Activated CD4-positive, alpha-beta T cell treated with anti-CD3 and anti-CD28 coated beads, Interleukin-2, amount 10 ng/mL, durations not matched to agents 7 days and 5 days (primary cell): ENCODE results near the gene SLC1A1. TPM values are rescaled to one million over a fixed set of nuclear protein-coding genes. Genes with fewer than 3 reads are reported as not detected.

Experiments used
- CTCF ChIA-PET: fragments of 350-600 bp; sonication (Branson Sonifier 250); formaldehyde crosslinking; loops from one replicate; lab custom pipeline; 2021; ENCODE audit warnings: antibody characterized with exemption; lab: Charles Lee
- POLR2A ChIA-PET: fragments of 350-600 bp; sonication (Branson Sonifier 250); formaldehyde crosslinking; loops from one replicate; lab custom pipeline; 2021; ENCODE audit warnings: antibody characterized with exemption; lab: Charles Lee
- DNase-seq: peaks from one replicate; pipeline ENCODE4 v3.0.0-alpha.2; 2020
- H3K27ac Mint-ChIP-seq: one replicate; pipeline ENCODE4 v1.8.0; 2021; ENCODE audit warnings: mild to moderate bottlenecking, moderate library complexity, mixed read lengths
- H3K27me3 Mint-ChIP-seq: one replicate; pipeline ENCODE4 v1.8.0; 2021; ENCODE audit warnings: mixed read lengths
- H3K36me3 Mint-ChIP-seq: one replicate; pipeline ENCODE4 v1.8.0; 2021; ENCODE audit warnings: low read depth, mixed read lengths
- H3K4me1 Mint-ChIP-seq: one replicate; pipeline ENCODE4 v1.8.0; 2021; ENCODE audit warnings: mixed read lengths
- H3K4me3 Mint-ChIP-seq: one replicate; pipeline ENCODE4 v1.8.0; 2021; ENCODE audit warnings: mild to moderate bottlenecking, moderate library complexity, mixed read lengths
- H3K9me3 Mint-ChIP-seq: one replicate; pipeline ENCODE4 v1.8.0; 2021; ENCODE audit warnings: mixed read lengths
- total RNA-seq, 2 experiments: library from RNA; stranded (reverse); gene quantifications; one replicate each; pipeline ENCODE4 v1.2.3, GENCODE V29; 2021

The SLC1A1 gene
- total RNA-seq: under 1 TPM in 1 of 2 experiments, not detected in 1; 0.10 TPM

DNA sequence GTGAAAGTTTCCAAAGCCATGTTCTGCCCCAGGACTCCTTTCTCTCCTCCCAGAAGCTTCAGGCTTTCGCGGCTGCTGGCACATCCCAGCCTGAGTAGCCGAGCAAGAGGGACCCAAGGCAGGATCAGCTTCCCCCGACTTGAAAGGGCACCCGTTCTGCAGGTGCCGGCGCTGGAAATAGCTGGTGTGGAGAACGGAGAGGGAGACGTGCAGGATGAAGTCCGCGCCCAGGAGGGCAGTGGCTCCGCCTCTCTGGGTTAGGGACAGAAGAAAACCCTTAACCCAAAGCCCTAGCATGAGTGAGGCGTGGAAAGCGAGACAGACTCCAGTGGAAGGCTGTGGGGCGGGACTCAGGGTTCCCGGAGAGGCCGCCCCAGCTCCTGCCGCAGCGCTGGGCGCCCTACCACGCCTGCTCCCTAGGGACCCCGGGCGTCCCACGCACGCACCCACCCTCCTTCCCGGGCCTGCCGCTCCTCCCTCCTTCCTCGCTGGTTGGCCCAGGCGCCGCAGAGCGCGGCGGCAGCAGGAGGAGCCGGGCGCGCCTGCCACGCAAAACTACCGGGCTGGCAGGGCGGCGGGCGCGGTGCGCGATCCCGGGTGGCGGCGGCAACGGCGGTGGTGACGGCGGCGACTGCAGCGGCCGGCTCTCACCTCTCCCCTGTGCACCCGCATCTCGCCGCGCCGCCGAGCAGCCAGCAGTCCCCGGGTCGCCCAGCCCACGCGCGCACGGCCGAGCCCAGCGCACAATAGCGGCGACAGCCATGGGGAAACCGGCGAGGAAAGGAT is at the start of gene SLC1A1:
SLC1A1 (plus strand) TSS at position 550 of the 786 bp plus-strand sequence; CDS start at position 762, 212 bp downstream.
- no peak within 1 kb of the TSS for H3K27ac Mint-ChIP-seq
- peaks cover 25% of the 10 kb centered on the region for H3K4me1 Mint-ChIP-seq
- peaks cover 51% of the 10 kb centered on the region for H3K27me3 Mint-ChIP-seq
- H3K9me3 Mint-ChIP-seq: no peaks in the 10 kb centered on the region
- H3K36me3 Mint-ChIP-seq: peaks cover 2% of the 10 kb centered on the region
- ChIA-PET CTCF (interaction anchor here (0.6 to 1.7 kb wide), 4 partner anchors 23 to 175 kb away, joined by 3 to 4 read pairs (median 3); no protein-coding TSS in a partner anchor), POLR2A (no interaction called here)
- H3K4me3 Mint-ChIP-seq: peak within 1 kb of the TSS; percentile 70
- peak; percentile 21 for DNase-seq

DNA sequence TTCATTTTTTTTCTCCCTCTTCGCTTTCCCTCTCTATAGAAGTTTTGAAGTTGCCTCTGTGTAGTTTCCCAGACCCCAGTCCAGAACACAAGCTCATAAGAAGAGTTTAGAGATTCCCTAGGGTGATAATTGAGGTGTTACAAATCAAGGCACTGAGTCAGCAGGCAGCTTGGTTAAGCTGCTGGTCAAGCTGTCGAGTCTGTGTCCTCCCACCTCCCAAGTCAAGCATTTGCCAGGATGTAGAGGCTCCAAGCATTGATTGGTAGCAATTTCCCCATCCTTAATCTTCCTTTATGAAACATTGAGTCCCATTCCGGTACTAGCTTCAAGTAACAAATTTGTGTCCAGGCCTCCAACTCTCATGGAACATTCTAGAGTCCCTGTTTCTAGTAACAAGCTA is 47.5 kb upstream of the SLC1A1 start:
- DNase-seq: no peak
- ChIA-PET CTCF (interaction anchor here (0.9 to 1.0 kb wide), 2 partner anchors 8 to 15 kb away, joined by 3 read pairs; no protein-coding TSS in a partner anchor), POLR2A (no interaction called here)
- Mint-ChIP-seq H3K4me3 (no peak overlapping the region), H3K9me3 (peaks cover 5% of the 10 kb centered on the region), H3K36me3 (no peaks in the 10 kb centered on the region), H3K27me3 (peaks cover 13% of the 10 kb centered on the region), H3K4me1 (no peaks in the 10 kb centered on the region), H3K27ac (no peak overlapping the region)

DNA sequence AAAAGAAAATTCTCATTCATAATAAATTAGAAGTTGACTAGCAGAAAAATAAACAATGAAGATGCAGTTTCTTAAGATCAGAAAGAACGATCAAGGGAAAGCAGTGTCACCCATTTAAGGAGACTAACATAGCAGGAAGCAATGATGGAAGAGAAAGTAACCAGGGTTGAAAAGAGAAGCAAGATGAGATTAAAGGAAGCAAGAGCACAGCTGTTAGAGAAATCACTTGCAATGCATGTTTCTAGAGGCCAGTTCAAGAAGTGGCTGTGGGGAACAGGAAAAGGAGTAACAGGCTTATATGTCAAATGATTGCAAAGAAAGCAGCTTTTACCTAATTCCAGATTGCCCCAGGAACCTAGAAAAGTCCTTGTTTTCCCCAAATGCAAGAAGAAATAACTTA is 46.8 kb upstream of the SLC1A1 start:
- ChIA-PET CTCF (interaction anchor here (0.9 to 1.0 kb wide), 2 partner anchors 9 to 14 kb away, joined by 3 read pairs; no protein-coding TSS in a partner anchor), POLR2A (no interaction called here)
- DNase-seq: no peak
- Mint-ChIP-seq H3K4me3 (no peak overlapping the region), H3K9me3 (peaks cover 5% of the 10 kb centered on the region), H3K36me3 (no peaks in the 10 kb centered on the region), H3K4me1 (no peaks in the 10 kb centered on the region), H3K27me3 (peaks cover 12% of the 10 kb centered on the region), H3K27ac (no peak overlapping the region)

DNA sequence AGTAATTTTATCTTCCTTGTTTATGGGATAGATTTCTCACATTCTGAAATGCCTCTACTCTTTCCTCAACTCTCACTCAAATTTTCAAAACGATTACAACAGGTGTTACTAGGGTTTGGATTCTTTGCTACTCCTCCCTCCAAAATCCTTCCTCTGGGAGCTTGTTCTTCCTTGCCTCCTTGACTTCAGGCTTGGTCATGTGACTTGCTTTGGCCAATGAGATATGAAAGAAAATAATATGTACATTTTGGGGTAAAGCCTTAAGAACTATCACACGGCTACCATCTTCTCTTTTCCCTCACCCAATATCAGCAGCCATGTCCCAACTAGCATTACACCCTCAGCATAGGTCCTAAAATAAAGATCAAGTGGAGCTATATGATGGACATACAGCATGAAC is 28.8 kb upstream of the SLC1A1 start:
- DNase-seq: no peak
- Mint-ChIP-seq H3K4me1 (peaks cover 5% of the 10 kb centered on the region), H3K9me3 (peaks cover 3% of the 10 kb centered on the region), H3K36me3 (no peaks in the 10 kb centered on the region), H3K27me3 (peaks cover 3% of the 10 kb centered on the region), H3K4me3 (no peak overlapping the region), H3K27ac (no peak overlapping the region)
- POLR2A ChIA-PET: no interaction called here
- CTCF ChIA-PET: no interaction called here

DNA sequence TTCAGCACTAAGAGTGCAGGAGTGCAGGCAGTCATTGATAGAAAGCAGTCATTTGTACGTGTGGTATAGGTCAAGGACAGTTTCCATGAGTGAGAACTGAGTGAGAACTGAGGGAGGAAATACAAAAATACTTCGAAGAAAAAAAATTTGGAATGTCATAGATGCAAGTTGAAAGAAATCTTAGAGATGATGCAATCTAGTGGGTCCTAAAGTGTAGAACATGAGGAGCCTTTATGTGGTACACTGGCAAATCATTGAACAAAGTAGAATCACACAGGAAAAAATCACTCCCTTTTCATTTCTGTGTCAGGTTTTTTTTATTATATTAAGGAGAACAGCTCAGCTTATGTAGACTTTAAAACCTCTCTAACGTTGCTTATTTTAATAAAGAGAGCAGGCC is 26.4 kb upstream of the SLC1A1 start:
- peaks cover 3% of the 10 kb centered on the region for H3K9me3 Mint-ChIP-seq
- ChIA-PET CTCF (no interaction called here), POLR2A (no interaction called here)
- H3K27me3 Mint-ChIP-seq: peaks cover 6% of the 10 kb centered on the region
- H3K27ac Mint-ChIP-seq: no peak overlapping the region
- H3K4me3 Mint-ChIP-seq: no peak overlapping the region
- DNase-seq: no peak
- no peaks in the 10 kb centered on the region for H3K36me3 Mint-ChIP-seq
- peaks cover 5% of the 10 kb centered on the region for H3K4me1 Mint-ChIP-seq

DNA sequence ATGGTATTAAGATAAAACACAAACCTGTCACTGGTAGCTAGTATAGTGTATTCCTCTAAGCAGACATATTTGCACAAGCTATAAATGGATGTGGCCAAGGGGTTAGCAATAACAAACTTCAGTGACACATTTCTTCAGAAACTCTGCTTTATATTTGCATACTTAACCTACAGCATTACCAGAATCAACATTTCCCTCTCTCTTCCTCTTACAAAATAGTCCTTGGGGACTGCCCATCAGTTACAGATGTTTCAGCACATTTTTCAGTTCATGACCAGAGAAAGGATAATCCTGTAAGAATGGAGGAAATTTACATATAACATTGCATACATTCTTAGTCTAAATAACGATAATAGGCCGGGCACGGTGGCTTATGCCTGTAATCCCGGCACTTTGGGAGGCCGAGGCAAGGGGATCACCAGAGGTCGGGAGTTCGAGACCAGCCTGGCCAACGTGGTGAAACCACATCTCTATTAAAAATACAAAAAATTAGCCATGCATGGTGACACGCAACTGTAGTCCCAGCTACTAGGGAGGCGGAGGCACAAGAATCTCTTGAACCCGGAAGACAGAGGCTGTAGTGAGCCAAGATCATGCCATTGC is 25.3 kb upstream of the SLC1A1 start:
- no peak overlapping the region for H3K27ac Mint-ChIP-seq
- H3K36me3 Mint-ChIP-seq: no peaks in the 10 kb centered on the region
- H3K4me3 Mint-ChIP-seq: no peak overlapping the region
- peaks cover 12% of the 10 kb centered on the region for H3K27me3 Mint-ChIP-seq
- POLR2A ChIA-PET: no interaction called here
- H3K9me3 Mint-ChIP-seq: peaks cover 3% of the 10 kb centered on the region
- peaks cover 5% of the 10 kb centered on the region for H3K4me1 Mint-ChIP-seq
- CTCF ChIA-PET: no interaction called here
- no peak for DNase-seq

DNA sequence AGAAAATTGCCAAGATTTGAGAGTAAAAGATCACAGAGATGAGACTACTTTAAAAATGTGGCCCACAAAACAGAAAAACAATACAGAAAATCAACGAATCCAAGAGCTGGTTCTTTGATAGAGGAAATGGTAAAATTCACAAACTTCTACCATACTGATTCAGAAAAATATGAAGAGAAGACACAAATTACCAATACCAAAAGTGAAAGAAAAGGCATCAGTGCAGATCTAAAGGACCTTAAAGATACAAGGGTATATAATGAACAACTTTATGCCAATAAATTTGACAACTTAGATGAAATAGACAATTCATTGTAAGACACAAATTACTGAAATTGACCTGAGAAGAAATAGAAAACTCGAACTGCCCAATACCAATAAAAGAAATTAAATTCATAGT is 24.4 kb upstream of the SLC1A1 start:
- POLR2A ChIA-PET: no interaction called here
- H3K27me3 Mint-ChIP-seq: peaks cover 12% of the 10 kb centered on the region
- H3K4me3 Mint-ChIP-seq: no peak overlapping the region

DNA sequence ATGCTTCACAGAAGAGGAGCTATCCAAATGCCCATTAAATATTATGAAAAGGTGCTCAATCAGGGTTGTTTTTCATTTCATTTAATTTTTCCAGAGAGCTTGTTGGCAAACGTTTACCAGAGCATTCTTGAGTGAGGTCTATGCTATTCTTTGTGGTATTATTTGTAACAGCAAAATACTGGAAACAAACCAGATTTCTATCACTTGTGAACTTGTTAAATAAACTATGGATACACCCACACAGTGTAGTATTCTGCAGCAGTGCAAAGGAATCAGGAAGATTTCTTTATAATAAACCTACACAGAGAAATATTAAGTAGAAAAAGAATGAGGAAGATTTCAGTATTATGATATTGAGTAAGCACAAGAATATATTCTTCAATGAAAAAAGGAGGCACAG is 15.0 kb upstream of the SLC1A1 start:
- no peaks in the 10 kb centered on the region for H3K36me3 Mint-ChIP-seq
- no peak for DNase-seq
- POLR2A ChIA-PET: no interaction called here
- CTCF ChIA-PET: interaction anchor here (1.6 kb wide), 1 partner anchor 9 kb away, joined by 4 read pairs; no protein-coding TSS in a partner anchor
- peaks cover 9% of the 10 kb centered on the region for H3K27me3 Mint-ChIP-seq
- no peaks in the 10 kb centered on the region for H3K9me3 Mint-ChIP-seq
- H3K4me1 Mint-ChIP-seq: no peaks in the 10 kb centered on the region
- H3K4me3 Mint-ChIP-seq: no peak overlapping the region
- no peak overlapping the region for H3K27ac Mint-ChIP-seq

More for the DNA sequence above, 24.4 kb upstream of the SLC1A1 start:
- Mint-ChIP-seq H3K4me1 (peaks cover 5% of the 10 kb centered on the region), H3K27ac (no peak overlapping the region), H3K9me3 (peaks cover 3% of the 10 kb centered on the region), H3K36me3 (no peaks in the 10 kb centered on the region)
- CTCF ChIA-PET: no interaction called here
- DNase-seq: no peak

DNA sequence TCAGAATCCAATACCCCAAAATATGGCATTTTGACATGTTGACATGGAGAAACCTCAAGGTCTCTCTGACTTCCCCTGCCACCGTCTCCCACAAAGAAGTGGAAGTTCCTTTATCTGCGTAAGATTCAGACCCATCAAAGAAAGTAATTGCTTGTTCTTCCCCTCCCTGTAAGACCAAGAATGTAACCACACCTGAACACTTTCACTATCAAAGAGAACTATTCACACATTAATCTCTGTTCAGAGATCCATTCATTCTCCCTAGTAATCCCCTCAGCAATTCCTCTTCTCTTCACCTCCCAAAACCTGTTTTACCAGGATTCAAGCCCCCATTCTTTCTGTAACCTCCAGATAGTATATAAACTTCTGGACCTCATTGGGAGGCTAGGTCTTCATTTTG is 4.1 kb upstream of the SLC1A1 start:
- Mint-ChIP-seq H3K4me1 (peaks cover 19% of the 10 kb centered on the region), H3K4me3 (no peak overlapping the region), H3K36me3 (peaks cover 2% of the 10 kb centered on the region), H3K27ac (no peak overlapping the region), H3K27me3 (peaks cover 23% of the 10 kb centered on the region), H3K9me3 (no peaks in the 10 kb centered on the region)
- CTCF ChIA-PET: no interaction called here
- DNase-seq: no peak
- POLR2A ChIA-PET: no interaction called here

DNA sequence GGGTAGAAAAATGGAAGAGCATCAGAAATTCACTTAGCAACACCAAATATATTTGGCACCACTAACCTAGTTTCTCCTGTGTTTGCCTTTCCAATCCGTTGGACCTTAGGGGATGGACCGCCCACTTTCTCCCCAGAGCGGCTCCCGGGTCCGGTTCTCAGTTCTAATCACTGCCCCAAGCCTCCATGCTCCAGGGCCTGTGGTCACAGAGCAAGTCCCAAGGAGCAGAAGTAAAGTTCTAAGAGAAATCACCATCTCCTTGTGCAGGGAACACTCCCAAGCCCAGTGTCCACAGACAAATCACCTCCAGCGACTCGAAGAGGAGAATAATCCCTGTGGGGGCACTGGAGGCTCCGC is 728 bp upstream of the SLC1A1 start:
- Mint-ChIP-seq H3K9me3 (no peaks in the 10 kb centered on the region), H3K36me3 (peaks cover 2% of the 10 kb centered on the region), H3K27ac (no peak overlapping the region), H3K27me3 (peaks cover 50% of the 10 kb centered on the region), H3K4me1 (peaks cover 26% of the 10 kb centered on the region), H3K4me3 (peak overlapping the region; percentile 70)
- no peak for DNase-seq
- CTCF ChIA-PET: interaction anchor here (0.6 to 1.7 kb wide), 3 partner anchors 23 to 132 kb away, joined by 3 to 4 read pairs (median 3); no protein-coding TSS in a partner anchor
- POLR2A ChIA-PET: no interaction called here

DNA sequence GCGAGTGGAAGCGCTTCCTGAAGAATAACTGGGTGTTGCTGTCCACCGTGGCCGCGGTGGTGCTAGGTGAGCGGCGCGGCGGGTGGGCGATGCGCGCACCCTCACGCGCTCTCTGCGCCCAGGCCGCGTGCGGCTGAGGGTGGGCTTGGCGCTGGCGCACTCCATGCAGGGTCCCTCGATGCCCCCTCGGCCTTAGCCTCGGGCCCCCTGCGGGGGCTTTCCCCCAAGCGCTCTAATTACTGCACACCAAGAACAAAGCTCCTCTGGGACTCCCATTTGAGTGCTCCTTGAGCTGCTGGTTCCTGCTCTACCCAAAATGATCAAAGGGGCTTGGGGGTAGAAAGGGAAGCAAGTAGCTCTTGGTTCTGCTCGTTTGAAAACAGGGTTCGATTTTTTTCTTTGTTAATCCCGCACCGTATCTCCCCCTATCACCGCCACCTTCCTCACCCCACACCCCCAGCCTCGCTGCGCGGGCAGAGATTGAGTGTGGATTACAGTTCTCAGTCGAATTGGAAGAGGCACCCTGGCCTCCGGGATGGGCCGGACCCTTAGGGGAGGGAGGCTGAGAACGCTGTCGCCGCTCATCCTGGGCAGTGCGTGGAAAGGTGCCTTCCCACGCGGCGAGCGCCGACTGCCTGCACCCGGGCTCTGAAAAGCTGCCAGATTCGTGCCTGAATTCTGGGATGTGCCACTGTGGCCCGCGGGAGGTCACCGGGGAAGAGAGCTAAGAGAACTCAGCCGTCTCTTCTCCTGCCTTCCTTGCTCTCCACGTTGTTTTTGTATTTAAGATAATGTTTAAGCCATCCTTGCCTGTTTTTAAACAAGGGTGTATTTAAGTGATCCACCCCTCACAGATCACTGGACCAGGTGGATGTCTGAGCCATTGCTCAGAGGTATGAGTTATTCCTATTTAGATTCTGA is 697 bp downstream of the SLC1A1 start:
- no peak for DNase-seq
- POLR2A ChIA-PET: no interaction called here
- CTCF ChIA-PET: interaction anchor here (0.5 to 0.9 kb wide), 2 partner anchors 176 to 1047 kb away, joined by 3 read pairs; no protein-coding TSS in a partner anchor
- Mint-ChIP-seq H3K4me3 (peak overlapping the region; percentile 70), H3K9me3 (no peaks in the 10 kb centered on the region), H3K4me1 (peaks cover 22% of the 10 kb centered on the region), H3K27me3 (peaks cover 58% of the 10 kb centered on the region), H3K36me3 (peaks cover 2% of the 10 kb centered on the region), H3K27ac (no peak overlapping the region)

DNA sequence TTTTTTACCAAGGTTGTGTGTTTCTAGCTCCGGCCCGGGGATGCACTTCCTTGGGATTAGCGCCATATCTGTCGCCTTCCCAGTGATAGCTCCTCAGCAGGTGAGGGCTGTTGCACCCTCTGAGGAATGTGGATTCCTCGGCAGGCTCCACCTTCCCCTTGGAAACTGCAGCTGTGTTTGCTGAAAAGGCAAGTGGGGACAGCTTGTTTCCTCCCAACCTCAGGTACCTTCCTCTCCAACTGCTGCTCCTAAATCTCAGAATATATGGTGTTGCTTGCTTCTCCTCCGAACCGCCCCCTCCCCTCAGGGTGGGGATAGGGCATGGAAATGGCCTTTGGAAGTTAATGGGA is 1.3 kb downstream of the SLC1A1 start:
- H3K4me3 Mint-ChIP-seq: peak overlapping the region; percentile 70
- peaks cover 16% of the 10 kb centered on the region for H3K4me1 Mint-ChIP-seq
- no peak overlapping the region for H3K27ac Mint-ChIP-seq
- POLR2A ChIA-PET: no interaction called here
- no peak for DNase-seq
- peaks cover 2% of the 10 kb centered on the region for H3K36me3 Mint-ChIP-seq
- peaks cover 62% of the 10 kb centered on the region for H3K27me3 Mint-ChIP-seq
- CTCF ChIA-PET: no interaction called here
- H3K9me3 Mint-ChIP-seq: no peaks in the 10 kb centered on the region
